ENCODE data around the gene SPOCK2. TPM values are rescaled to one million over a fixed set of nuclear protein-coding genes. Genes with fewer than 3 reads are reported as not detected.

SPOCK2 gene
- total RNA-seq, 1 experiment from 2014 or later, result 1.1 TPM

- TF ChIP-seq CTCF (IDR thresholded peaks at IDR 0.05 in 2 of 3, conservative IDR thresholded peaks at IDR 0.05 in 1 of 3; ENCODE audit: borderline replicate concordance in 1 of 3, insufficient read depth in 1 of 3, low read depth in 2 of 3, low read length in 2 of 3) (no peak), EGR1 (IDR thresholded peaks at IDR 0.05; ENCODE audit: low read depth) (no peak)
Observed at GRCh38 chr10:72053690-72054089, 34.7 kb downstream of the SPOCK2 start (continued).

GRCh38 chr10:72050873-72051272 lies 37.5 kb downstream of the SPOCK2 start:
- Histone ChIP-seq H3K27ac (ENCODE audit: low read depth, low read length) (no peak overlapping the region), H3K4me3 (replicated peaks in 1 of 2; ENCODE audit: low read depth in 1 of 2, low read length in 2 of 2) (no peak overlapping the region), H3K36me3 (ENCODE audit: control insufficient read depth in 1 of 2, insufficient read depth in 2 of 2, low read length in 2 of 2) (no peaks in the 10 kb centered on the region), H3K4me2 (ENCODE audit: low read length) (no peak overlapping the region), H3K79me2 (ENCODE audit: insufficient read depth, low read length) (no peaks in the 10 kb centered on the region), H3K9me3 (ENCODE audit: control insufficient read depth in 1 of 2, insufficient read depth in 1 of 2, low read depth in 1 of 2, low read length in 2 of 2) (peaks cover 0 to 6% of the 10 kb centered on the region in 2 experiments; a peak in 1 of 4 replicates), H2AFZ (ENCODE audit: low read depth, low read length, poor library complexity, severe bottlenecking) (no peak overlapping the region), H3K27me3 (ENCODE audit: insufficient read depth, low read length) (no peaks in the 10 kb centered on the region), H3K9ac (ENCODE audit: low read length) (no peak overlapping the region), H3K9me2 (ENCODE audit: insufficient read depth) (no peaks in the 10 kb centered on the region), H3K4me1 (ENCODE audit: control insufficient read depth in 1 of 2, insufficient read depth in 2 of 2, low read length in 2 of 2) (peaks cover 0 to 4% of the 10 kb centered on the region in 2 experiments; a peak in 1 of 4 replicates), H4K20me1 (ENCODE audit: insufficient read depth) (no peaks in the 10 kb centered on the region)
- ChIA-PET RAD21 (ENCODE audit: low non-redundant PET in 1 of 2, low total read pairs in 2 of 2, uncharacterized antibody in 2 of 2, unreplicated experiment in 2 of 2) (no interaction called here), CTCF (no interaction called here), POLR2A (no interaction called here)
- ATAC-seq (no peak), DNase-seq (ENCODE audit: low read depth, low spot score) (no peak)
- intact Hi-C loops (cut with micrococcal nuclease), result no loop called here
- TF ChIP-seq, protein P1, sequence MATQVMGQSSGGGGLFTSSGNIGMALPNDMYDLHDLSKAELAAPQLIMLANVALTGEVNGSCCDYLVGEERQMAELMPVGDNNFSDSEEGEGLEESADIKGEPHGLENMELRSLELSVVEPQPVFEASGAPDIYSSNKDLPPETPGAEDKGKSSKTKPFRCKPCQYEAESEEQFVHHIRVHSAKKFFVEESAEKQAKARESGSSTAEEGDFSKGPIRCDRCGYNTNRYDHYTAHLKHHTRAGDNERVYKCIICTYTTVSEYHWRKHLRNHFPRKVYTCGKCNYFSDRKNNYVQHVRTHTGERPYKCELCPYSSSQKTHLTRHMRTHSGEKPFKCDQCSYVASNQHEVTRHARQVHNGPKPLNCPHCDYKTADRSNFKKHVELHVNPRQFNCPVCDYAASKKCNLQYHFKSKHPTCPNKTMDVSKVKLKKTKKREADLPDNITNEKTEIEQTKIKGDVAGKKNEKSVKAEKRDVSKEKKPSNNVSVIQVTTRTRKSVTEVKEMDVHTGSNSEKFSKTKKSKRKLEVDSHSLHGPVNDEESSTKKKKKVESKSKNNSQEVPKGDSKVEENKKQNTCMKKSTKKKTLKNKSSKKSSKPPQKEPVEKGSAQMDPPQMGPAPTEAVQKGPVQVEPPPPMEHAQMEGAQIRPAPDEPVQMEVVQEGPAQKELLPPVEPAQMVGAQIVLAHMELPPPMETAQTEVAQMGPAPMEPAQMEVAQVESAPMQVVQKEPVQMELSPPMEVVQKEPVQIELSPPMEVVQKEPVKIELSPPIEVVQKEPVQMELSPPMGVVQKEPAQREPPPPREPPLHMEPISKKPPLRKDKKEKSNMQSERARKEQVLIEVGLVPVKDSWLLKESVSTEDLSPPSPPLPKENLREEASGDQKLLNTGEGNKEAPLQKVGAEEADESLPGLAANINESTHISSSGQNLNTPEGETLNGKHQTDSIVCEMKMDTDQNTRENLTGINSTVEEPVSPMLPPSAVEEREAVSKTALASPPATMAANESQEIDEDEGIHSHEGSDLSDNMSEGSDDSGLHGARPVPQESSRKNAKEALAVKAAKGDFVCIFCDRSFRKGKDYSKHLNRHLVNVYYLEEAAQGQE (IDR thresholded peaks at IDR 0.05; ENCODE audit: low read depth), result no peak
- no peak for TF ChIP-seq TCF7L2 (IDR thresholded peaks at IDR 0.05; ENCODE audit: borderline replicate concordance, extremely low read depth, insufficient read depth, insufficient read length)
- no peak for TF ChIP-seq ZBTB33 (IDR thresholded peaks at IDR 0.05; ENCODE audit: extremely low read depth, insufficient replicate concordance, low read length)
- no peak for TF ChIP-seq RAD21 (IDR thresholded peaks at IDR 0.05; ENCODE audit: low read depth)
- TF ChIP-seq, protein P2, sequence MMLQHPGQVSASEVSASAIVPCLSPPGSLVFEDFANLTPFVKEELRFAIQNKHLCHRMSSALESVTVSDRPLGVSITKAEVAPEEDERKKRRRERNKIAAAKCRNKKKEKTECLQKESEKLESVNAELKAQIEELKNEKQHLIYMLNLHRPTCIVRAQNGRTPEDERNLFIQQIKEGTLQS (IDR thresholded peaks at IDR 0.05), result no peak
- TF ChIP-seq ZFX (IDR thresholded peaks at IDR 0.05), result no peak
- BruUV-seq (replicated peaks), result no TSS peak
